Measurements from ENCODE around the gene VOPP1.

VOPP1 gene

DNA sequence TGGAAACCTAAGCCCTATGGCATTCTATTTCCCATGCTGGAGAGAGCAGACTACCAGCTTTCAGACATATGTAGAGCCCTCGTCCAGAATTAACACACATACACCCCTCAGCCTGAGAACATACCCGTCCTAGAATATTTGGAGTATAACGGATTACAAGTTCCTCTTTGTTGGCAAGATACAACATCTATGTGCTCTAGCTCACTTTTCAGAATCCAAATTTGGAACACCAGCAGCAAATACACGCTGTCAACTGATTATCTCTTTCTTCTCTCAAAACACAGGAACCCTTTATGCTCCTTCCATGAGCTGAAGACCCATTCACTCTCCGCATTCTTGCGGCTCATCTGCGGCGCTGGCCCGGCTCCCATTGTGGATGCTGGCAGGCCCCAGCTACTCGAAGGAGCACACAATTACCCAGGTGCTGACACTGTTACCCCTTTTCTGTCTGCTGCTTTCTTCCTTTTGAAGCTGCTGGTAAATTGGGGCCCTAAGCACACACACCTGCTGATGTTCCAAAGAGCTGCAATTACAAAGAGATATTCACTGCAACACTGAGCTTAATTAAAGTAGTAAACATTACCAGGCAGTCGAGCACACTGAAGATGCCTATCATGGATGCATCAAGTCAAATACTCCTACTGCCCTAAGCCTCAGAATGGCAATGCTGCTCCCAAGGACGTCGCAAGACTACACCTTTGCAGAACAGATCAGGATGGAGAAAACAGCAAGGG lies 70.0 kb downstream of the VOPP1 start:
- Histone ChIP-seq H3K9me3 (no peaks in the 10 kb centered on the region), H3K36me3 (replicated peaks) (no peaks in the 10 kb centered on the region), H3K27me3 (ENCODE audit: low read depth) (no peaks in the 10 kb centered on the region), H3K4me3 (no peak overlapping the region), H3K4me1 (no peaks in the 10 kb centered on the region)
- DNase-seq (ENCODE audit: low spot score in 2 of 2): no peak
- in situ Hi-C loops (cut with MboI; ENCODE audit: low sequenced_read_pairs): no loop called here

DNA sequence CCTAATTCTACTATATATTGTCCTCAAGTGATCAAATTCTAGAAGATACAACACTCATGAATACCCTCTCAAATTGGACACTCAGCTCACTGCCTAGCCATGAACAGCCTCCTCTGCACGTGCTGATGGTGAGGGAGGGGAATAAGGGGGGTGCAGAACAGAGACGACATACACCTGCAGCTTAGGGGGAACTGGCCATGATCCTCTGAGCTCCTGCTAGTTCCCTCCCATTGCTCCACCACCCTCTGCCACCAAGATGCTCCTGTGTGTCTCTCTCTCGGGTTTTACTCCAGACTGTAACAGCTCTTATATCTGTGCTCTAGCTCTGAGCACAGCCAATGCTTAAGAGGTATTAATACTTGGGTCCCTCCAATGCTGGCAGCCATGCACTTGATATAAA lies 70.7 kb downstream of the VOPP1 start:
- no peaks in the 10 kb centered on the region for H3K9me3 ChIP-seq
- no peaks in the 10 kb centered on the region for H3K27me3 ChIP-seq (ENCODE audit: low read depth)
- H3K36me3 ChIP-seq (replicated peaks): no peaks in the 10 kb centered on the region; the same call in 1 of the 2 replicates
- H3K4me1 ChIP-seq: no peaks in the 10 kb centered on the region
- in situ Hi-C loops (cut with MboI; ENCODE audit: low sequenced_read_pairs): no loop called here
- no peak overlapping the region for H3K4me3 ChIP-seq
- no peak for DNase-seq (ENCODE audit: low spot score in 2 of 2)

DNA sequence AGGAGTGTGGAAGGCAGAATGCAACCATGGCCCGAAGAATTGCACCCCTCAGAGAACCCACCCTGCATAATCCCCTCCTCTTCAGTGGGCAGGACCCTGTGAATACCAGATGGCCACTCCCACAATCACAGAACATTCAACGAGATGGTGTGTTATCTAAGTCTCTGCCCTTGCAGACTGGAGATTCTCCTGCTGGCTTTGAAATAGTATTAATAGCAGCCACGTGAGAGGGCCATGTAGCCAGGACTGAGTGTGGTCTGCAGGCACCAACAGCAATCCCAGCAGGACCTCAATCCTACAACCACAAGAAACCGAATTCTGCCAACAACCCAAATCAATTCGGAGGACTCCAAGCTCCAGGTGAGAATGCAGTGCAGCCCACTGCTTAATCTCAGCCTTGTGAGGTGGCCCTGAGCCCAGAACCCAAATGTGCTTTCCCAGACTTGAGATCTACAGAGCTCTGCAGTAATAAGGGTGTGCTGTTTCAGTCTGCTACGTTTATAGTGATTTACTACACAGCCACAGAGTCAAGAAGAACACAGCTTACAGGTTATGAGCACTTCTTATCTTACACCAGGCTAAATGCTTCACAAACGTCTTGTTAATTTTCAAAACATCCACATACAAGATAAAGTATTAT lies 72.1 kb downstream of the VOPP1 start:
- no peak for DNase-seq (ENCODE audit: low spot score in 2 of 2)
- H3K27me3 ChIP-seq (ENCODE audit: low read depth): no peaks in the 10 kb centered on the region
- in situ Hi-C loops (cut with MboI; ENCODE audit: low sequenced_read_pairs): no loop called here

DNA sequence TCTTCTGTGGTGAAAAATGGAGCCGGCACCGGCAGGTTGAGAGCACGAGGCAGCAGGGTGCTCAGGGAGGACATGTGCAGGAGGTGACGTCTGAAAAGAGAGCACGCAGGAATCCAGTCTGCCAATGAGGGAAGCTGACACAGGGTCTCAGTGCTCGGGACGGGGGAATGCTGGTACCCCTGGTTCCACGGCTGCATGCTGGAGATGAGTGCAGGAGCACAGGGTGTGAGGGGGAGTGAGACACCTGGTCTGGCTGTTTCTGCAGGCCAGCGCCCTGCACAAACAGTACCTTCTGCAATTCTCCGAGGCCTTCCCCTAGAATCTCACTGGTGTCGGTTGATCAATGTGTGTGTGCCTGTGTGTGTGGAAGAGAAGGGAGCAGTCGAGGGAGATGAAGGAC lies 72.7 kb downstream of the VOPP1 start:
- no peak for DNase-seq (ENCODE audit: low spot score in 2 of 2)
- in situ Hi-C loops (cut with MboI; ENCODE audit: low sequenced_read_pairs): no loop called here
- no peak overlapping the region for H3K4me3 ChIP-seq
- H3K27me3 ChIP-seq (ENCODE audit: low read depth): no peaks in the 10 kb centered on the region
- no peaks in the 10 kb centered on the region for H3K9me3 ChIP-seq
- no peaks in the 10 kb centered on the region for H3K4me1 ChIP-seq
- no peaks in the 10 kb centered on the region; the same call in 1 of the 2 replicates for H3K36me3 ChIP-seq (replicated peaks)

More for the DNA sequence above, 72.1 kb downstream of the VOPP1 start:
- Histone ChIP-seq H3K36me3 (replicated peaks) (no peaks in the 10 kb centered on the region; the same call in 1 of the 2 replicates), H3K4me1 (no peaks in the 10 kb centered on the region), H3K9me3 (no peaks in the 10 kb centered on the region), H3K4me3 (no peak overlapping the region)

- in situ Hi-C loops (cut with MboI; ENCODE audit: low sequenced_read_pairs): no loop called here
- Histone ChIP-seq H3K36me3 (replicated peaks) (no peaks in the 10 kb centered on the region; the same call in 1 of the 2 replicates), H3K9me3 (no peaks in the 10 kb centered on the region), H3K4me3 (no peak overlapping the region), H3K27me3 (ENCODE audit: low read depth) (no peaks in the 10 kb centered on the region), H3K4me1 (no peaks in the 10 kb centered on the region)
- DNase-seq (ENCODE audit: low spot score in 2 of 2): peak in 1 of 2 experiments; percentile 20
Observed at GRCh38 chr7:55498770-55499169, 73.5 kb downstream of the VOPP1 start.

- no peaks in the 10 kb centered on the region for H3K27me3 ChIP-seq (ENCODE audit: low read depth)
- H3K9me3 ChIP-seq: no peaks in the 10 kb centered on the region
- no peaks in the 10 kb centered on the region; the same call in 1 of the 2 replicates for H3K36me3 ChIP-seq (replicated peaks)
- no peaks in the 10 kb centered on the region for H3K4me1 ChIP-seq
- H3K4me3 ChIP-seq: no peak overlapping the region
- no peak for DNase-seq (ENCODE audit: low spot score in 2 of 2)
- in situ Hi-C loops (cut with MboI; ENCODE audit: low sequenced_read_pairs): no loop called here
Observed at GRCh38 chr7:55498142-55498541, 74.2 kb downstream of the VOPP1 start.

DNA sequence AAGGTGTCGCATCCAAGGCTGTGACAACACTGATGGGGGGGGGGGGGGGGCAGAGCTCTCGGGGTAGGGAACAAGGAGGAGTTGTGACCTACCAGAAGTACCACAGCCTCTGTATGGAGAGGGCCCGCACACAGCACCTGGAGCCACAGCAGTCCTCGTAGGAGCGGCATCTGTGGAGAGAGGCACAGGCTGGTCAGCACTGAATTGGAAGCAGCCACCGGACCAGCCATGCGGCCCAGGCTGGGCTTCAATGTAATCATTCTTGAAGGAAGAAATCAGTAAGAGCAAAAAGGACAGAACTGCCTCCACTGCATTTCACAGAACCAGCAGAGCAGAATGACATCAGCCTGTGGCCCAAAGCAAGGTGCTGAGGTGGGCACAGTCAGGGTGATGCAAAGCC lies 74.8 kb downstream of the VOPP1 start:
- no peaks in the 10 kb centered on the region for H3K27me3 ChIP-seq (ENCODE audit: low read depth)
- in situ Hi-C loops (cut with MboI; ENCODE audit: low sequenced_read_pairs): no loop called here
- DNase-seq (ENCODE audit: low spot score in 2 of 2): no peak
- no peaks in the 10 kb centered on the region; the same call in 1 of the 2 replicates for H3K36me3 ChIP-seq (replicated peaks)
- H3K4me3 ChIP-seq: no peak overlapping the region
- H3K4me1 ChIP-seq: no peaks in the 10 kb centered on the region
- no peaks in the 10 kb centered on the region for H3K9me3 ChIP-seq

DNA sequence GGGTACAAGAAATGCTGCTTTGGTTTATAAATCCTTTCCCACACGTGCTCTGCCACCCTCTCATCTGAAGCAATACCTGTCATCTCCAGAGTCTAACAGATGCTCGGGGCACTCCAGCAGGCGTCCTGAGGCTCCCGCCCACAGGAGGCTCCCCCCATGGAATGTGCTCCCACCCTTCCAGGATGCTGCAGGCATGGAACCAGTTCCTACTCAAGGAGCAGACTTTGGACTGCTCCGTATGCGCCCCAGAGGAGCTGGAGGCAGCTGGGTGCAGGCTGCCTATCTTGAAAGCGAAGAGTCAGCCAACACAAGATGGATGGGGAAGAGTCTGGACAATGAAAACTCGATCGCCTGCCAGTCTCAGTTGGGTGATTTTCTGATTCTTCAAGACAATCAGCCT lies 75.4 kb downstream of the VOPP1 start:
- Histone ChIP-seq H3K4me1 (no peaks in the 10 kb centered on the region), H3K27me3 (ENCODE audit: low read depth) (no peaks in the 10 kb centered on the region), H3K9me3 (no peaks in the 10 kb centered on the region), H3K4me3 (no peak overlapping the region), H3K36me3 (replicated peaks) (no peaks in the 10 kb centered on the region; the same call in 1 of the 2 replicates)
- no peak for DNase-seq (ENCODE audit: low spot score in 2 of 2)
- in situ Hi-C loops (cut with MboI; ENCODE audit: low sequenced_read_pairs): no loop called here

DNA sequence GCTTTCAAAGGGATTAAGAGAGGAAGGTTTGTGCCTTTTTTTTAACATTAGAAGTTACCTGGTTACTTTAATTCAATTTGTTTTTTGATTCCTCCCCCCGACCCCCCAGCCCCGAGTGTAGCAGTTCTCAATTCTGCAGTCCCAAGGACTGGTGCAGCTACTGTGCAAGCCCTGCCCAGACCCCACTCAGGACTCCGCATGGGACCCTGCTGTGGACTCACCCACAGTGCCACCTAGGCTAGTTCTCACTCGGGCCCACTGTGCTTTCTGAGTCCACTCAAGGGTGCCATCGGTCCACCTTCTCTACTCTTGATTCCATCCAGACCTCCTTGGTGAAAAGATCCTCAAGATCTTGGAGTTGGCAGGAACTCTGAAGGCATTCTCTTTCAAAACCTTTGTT lies 77.4 kb downstream of the VOPP1 start:
- Histone ChIP-seq H3K36me3 (replicated peaks) (no peaks in the 10 kb centered on the region; the same call in 1 of the 2 replicates), H3K4me1 (no peaks in the 10 kb centered on the region), H3K27me3 (ENCODE audit: low read depth) (no peaks in the 10 kb centered on the region), H3K4me3 (no peak overlapping the region), H3K9me3 (no peaks in the 10 kb centered on the region)
- DNase-seq (ENCODE audit: low spot score in 2 of 2): no peak
- in situ Hi-C loops (cut with MboI; ENCODE audit: low sequenced_read_pairs): no loop called here

- peaks cover 3% of the 10 kb centered on the region for H3K36me3 ChIP-seq (replicated peaks)
- no peak for DNase-seq (ENCODE audit: low spot score in 2 of 2)
Observed at GRCh38 chr7:55493408-55493807, 78.9 kb downstream of the VOPP1 start.

DNA sequence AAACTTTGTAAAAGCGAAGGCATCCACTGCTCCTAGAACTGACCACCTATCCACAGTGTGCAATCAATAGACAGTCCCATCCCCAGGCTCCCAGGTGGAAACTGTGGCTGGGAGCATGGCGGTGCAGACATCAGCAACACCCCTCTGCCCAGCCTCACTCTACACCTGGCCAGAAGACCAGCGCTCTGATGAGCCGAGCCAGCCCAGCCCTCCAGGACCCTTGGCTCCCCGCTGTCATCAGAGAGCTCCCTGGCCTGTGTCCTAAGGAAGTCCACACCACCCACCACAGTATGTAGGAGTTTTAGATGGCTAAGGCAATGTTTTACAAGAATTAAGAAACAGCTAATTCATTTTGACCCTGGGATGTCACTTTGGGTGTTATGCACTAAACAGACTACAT lies 81.0 kb downstream of the VOPP1 start:
- DNase-seq (ENCODE audit: low spot score in 2 of 2): no peak
- Histone ChIP-seq H3K9me3 (no peaks in the 10 kb centered on the region), H3K4me3 (no peak overlapping the region), H3K36me3 (replicated peaks) (peaks cover 3% of the 10 kb centered on the region), H3K27me3 (ENCODE audit: low read depth) (no peaks in the 10 kb centered on the region), H3K4me1 (no peaks in the 10 kb centered on the region)
- in situ Hi-C loops (cut with MboI; ENCODE audit: low sequenced_read_pairs): no loop called here

More at GRCh38 chr7:55493408-55493807, 78.9 kb downstream of the VOPP1 start:
- no peaks in the 10 kb centered on the region for H3K4me1 ChIP-seq
- H3K4me3 ChIP-seq: no peak overlapping the region
- H3K9me3 ChIP-seq: no peaks in the 10 kb centered on the region
- no peaks in the 10 kb centered on the region for H3K27me3 ChIP-seq (ENCODE audit: low read depth)
- in situ Hi-C loops (cut with MboI; ENCODE audit: low sequenced_read_pairs): no loop called here

DNA sequence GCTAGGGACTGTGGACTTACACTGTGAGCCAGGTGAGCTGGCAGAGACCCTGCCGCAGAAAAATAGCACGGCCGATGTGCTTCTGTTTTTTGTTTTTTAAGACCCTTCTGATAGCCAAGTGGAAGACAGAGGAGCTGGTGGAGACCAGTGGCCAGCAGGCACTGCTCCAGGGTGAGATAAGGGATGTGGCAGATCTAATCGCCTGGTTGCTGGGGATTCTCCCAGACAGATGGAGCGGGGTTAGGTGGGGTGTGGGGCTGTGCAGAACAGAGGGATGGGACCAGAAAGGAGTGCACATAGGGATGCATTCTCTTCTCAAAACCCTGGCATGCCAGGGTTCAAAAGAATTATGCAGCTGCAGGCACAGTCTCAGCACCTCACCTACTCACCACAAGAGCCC lies 82.2 kb downstream of the VOPP1 start:
- Histone ChIP-seq H3K36me3 (replicated peaks) (peaks cover 3% of the 10 kb centered on the region; the same call in 1 of the 2 replicates), H3K4me3 (no peak overlapping the region), H3K9me3 (no peaks in the 10 kb centered on the region), H3K27me3 (ENCODE audit: low read depth) (no peaks in the 10 kb centered on the region), H3K4me1 (no peaks in the 10 kb centered on the region)
- no peak for DNase-seq (ENCODE audit: low spot score in 2 of 2)
- in situ Hi-C loops (cut with MboI; ENCODE audit: low sequenced_read_pairs): no loop called here

DNA sequence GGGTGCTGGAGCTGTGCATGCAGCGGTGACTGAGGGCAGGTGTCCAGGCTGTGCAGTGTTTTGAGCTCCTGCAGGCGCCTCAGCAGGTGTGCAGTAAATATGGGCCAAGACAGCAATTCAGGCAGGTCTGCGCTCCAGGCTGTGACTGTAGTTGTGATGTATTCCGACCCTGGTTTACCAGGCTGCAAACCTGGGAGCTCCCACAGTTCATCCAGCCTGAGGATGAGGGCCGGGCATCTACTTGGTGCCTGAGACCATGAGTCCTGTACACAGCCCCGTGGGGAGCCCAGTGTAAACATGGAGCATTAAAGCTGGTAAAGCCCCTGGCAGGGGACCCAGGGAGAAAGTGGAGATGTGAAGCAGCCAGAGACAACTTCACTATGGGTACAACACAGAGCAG lies 82.8 kb downstream of the VOPP1 start:
- no peaks in the 10 kb centered on the region for H3K27me3 ChIP-seq (ENCODE audit: low read depth)
- H3K36me3 ChIP-seq (replicated peaks): peaks cover 3% of the 10 kb centered on the region; the same call in 1 of the 2 replicates
- H3K4me3 ChIP-seq: no peak overlapping the region
- in situ Hi-C loops (cut with MboI; ENCODE audit: low sequenced_read_pairs): no loop called here
- no peak for DNase-seq (ENCODE audit: low spot score in 2 of 2)
- H3K9me3 ChIP-seq: no peaks in the 10 kb centered on the region
- no peaks in the 10 kb centered on the region for H3K4me1 ChIP-seq

DNA sequence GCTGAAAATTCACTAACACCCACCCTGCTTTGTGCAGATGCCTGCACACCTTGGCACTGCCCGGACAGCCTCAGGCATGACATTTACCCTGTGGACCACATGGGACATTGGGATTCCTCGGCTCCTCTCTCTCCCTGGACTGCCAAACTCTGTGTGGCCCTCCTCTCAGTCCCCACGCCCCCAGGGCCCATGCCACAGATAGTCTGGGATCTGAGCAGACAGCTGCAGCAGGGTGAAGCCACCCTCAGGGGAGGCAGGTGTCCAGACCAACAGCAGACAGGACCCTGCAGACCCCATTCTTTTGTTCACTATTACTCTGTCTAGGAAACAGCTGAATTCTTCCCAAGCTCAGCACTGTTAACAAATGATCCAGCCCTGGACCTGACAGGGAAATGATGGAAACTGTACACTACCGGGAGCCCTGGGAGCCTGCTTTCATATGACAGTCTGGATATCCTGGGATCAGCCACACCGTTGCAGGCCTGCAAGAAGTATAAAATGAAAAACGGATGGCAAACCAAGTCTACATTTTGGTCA lies 83.4 kb downstream of the VOPP1 start:
- Histone ChIP-seq H3K36me3 (replicated peaks) (peaks cover 3% of the 10 kb centered on the region; the same call in 1 of the 2 replicates), H3K4me1 (no peaks in the 10 kb centered on the region), H3K27me3 (ENCODE audit: low read depth) (no peaks in the 10 kb centered on the region), H3K4me3 (no peak overlapping the region), H3K9me3 (no peaks in the 10 kb centered on the region)
- DNase-seq (ENCODE audit: low spot score in 2 of 2): no peak
- in situ Hi-C loops (cut with MboI; ENCODE audit: low sequenced_read_pairs): no loop called here
